MM.1S (cell line): ENCODE measurements around the gene UBE3B.

Experiments
- DNase-seq: peaks from one replicate; pipeline ENCODE4 v3.0.0-alpha.2; 2015
- H2AFZ ChIP-seq: fragments of 300-600 bp; sonication (generic); 2 replicates; pipeline ENCODE4 v1.6.0; 2016; ENCODE audit warnings: antibody characterized with exemption, low read length
- H3F3A ChIP-seq: fragments of 300-600 bp; sonication (generic); 2 replicates; pipeline ENCODE4 v1.6.1; 2016; ENCODE audit warnings: mild to moderate bottlenecking, antibody characterized with exemption, low read length, moderate library complexity, mixed read lengths; ENCODE audit not compliant: insufficient read depth
- H3K27ac ChIP-seq: fragments of 300-600 bp; sonication (generic); 2 replicates; pipeline ENCODE4 v1.5.1; 2016; ENCODE audit warnings: mild to moderate bottlenecking, low read length
- H3K27me3 ChIP-seq: fragments of 300-600 bp; sonication (generic); replicated peaks from 2 replicates; pipeline ENCODE4 v1.6.0; 2016; ENCODE audit warnings: low read length; ENCODE audit not compliant: insufficient read depth
- H3K36me3 ChIP-seq: fragments of 300-600 bp; sonication (generic); replicated peaks from 2 replicates; pipeline ENCODE4 v1.6.1; 2016; ENCODE audit warnings: mild to moderate bottlenecking, low read length, mixed read lengths; ENCODE audit not compliant: insufficient read depth
- H3K4me1 ChIP-seq: fragments of 300-600 bp; sonication (generic); 2 replicates; pipeline ENCODE4 v1.6.1; 2016; ENCODE audit warnings: low read length, mixed read lengths
- H3K4me2 ChIP-seq: fragments of 300-600 bp; sonication (generic); 2 replicates; pipeline ENCODE4 v1.6.0; 2016; ENCODE audit warnings: low read depth, low read length
- H3K4me3 ChIP-seq: fragments of 300-600 bp; sonication (generic); 2 replicates; pipeline ENCODE4 v1.5.1; 2016; ENCODE audit warnings: low read length, mixed read lengths
- H3K79me2 ChIP-seq: fragments of 300-600 bp; sonication (generic); 2 replicates; pipeline ENCODE4 v1.6.1; 2016; ENCODE audit warnings: mixed run types, low read length, mixed read lengths
- H3K9ac ChIP-seq: fragments of 300-600 bp; sonication (generic); 2 replicates; pipeline ENCODE4 v1.6.1; 2016; ENCODE audit warnings: low read length, mixed read lengths
- H3K9me2 ChIP-seq: fragments of 300-600 bp; sonication (generic); replicated peaks from 2 replicates; pipeline ENCODE4 v1.6.1; 2016; ENCODE audit warnings: mild to moderate bottlenecking, low read length, mixed read lengths; ENCODE audit not compliant: insufficient read depth
- H3K9me3 ChIP-seq: fragments of 300-600 bp; sonication (generic); replicated peaks from 2 replicates; pipeline ENCODE4 v1.6.1; 2016; ENCODE audit warnings: mild to moderate bottlenecking, low read length, mixed read lengths; ENCODE audit not compliant: insufficient read depth
- H4K20me1 ChIP-seq: fragments of 300-600 bp; sonication (generic); 2 replicates; pipeline ENCODE4 v1.6.1; 2016; ENCODE audit warnings: mild to moderate bottlenecking, low read length, moderate library complexity, mixed read lengths; ENCODE audit not compliant: insufficient read depth
- CTCF ChIP-seq: fragments of 300-600 bp; sonication (generic); IDR thresholded peaks from 2 replicates; pipeline ENCODE4 v1.5.1; 2016; ENCODE audit warnings: antibody characterized with exemption, low read length, mixed read lengths
- EZH2 ChIP-seq: fragments of 300-600 bp; sonication (generic); optimal IDR thresholded peaks from 2 replicates; pipeline ENCODE3; 2017; ENCODE audit warnings: low read depth, mild to moderate bottlenecking, antibody characterized with exemption, low read length, mixed read lengths
- EZH2phosphoT487 ChIP-seq: fragments of 300-600 bp; sonication (generic); IDR thresholded peaks from 2 replicates; pipeline ENCODE4 v1.6.1; 2018; ENCODE audit warnings: antibody characterized with exemption, low read length

UBE3B gene

GRCh38 chr12:109461846-109462756 lies 15.3 kb upstream of the UBE3B start:
- no peaks in the 10 kb centered on the region for H3K9me2 ChIP-seq
- H2AFZ ChIP-seq = no peak overlapping the region
- no peak for DNase-seq
- no peak overlapping the region for H3K4me3 ChIP-seq
- peaks cover 63% of the 10 kb centered on the region for H3K79me2 ChIP-seq
- H3K36me3 ChIP-seq = no peaks in the 10 kb centered on the region
- H3K4me2 ChIP-seq = no peak overlapping the region
- no peaks in the 10 kb centered on the region for H4K20me1 ChIP-seq
- no peaks in the 10 kb centered on the region for H3K9me3 ChIP-seq
- H3F3A ChIP-seq = no peaks in the 10 kb centered on the region
- no peak for TF ChIP-seq EZH2phosphoT487
- no peak for TF ChIP-seq CTCF
- TF ChIP-seq EZH2 = no peak
- no peak overlapping the region for H3K9ac ChIP-seq
- no peak overlapping the region for H3K27ac ChIP-seq
- H3K4me1 ChIP-seq = peaks cover 8% of the 10 kb centered on the region
- no peaks in the 10 kb centered on the region for H3K27me3 ChIP-seq

- no peak overlapping the region for H2AFZ ChIP-seq
- no peaks in the 10 kb centered on the region for H3K9me3 ChIP-seq
- no peak overlapping the region for H3K9ac ChIP-seq
- no peak overlapping the region for H3K27ac ChIP-seq
- no peak for TF ChIP-seq EZH2
- H3F3A ChIP-seq = no peaks in the 10 kb centered on the region
- no peak overlapping the region for H3K4me2 ChIP-seq
- H4K20me1 ChIP-seq = no peaks in the 10 kb centered on the region
- no peaks in the 10 kb centered on the region for H3K27me3 ChIP-seq
- H3K4me3 ChIP-seq = no peak overlapping the region
- no peaks in the 10 kb centered on the region for H3K9me2 ChIP-seq
- H3K36me3 ChIP-seq = no peaks in the 10 kb centered on the region
- peaks cover 8% of the 10 kb centered on the region for H3K4me1 ChIP-seq
- no peak for DNase-seq
- peaks cover 65% of the 10 kb centered on the region for H3K79me2 ChIP-seq
Observed at GRCh38 chr12:109462868-109463692, 14.4 kb upstream of the UBE3B start.

DNA sequence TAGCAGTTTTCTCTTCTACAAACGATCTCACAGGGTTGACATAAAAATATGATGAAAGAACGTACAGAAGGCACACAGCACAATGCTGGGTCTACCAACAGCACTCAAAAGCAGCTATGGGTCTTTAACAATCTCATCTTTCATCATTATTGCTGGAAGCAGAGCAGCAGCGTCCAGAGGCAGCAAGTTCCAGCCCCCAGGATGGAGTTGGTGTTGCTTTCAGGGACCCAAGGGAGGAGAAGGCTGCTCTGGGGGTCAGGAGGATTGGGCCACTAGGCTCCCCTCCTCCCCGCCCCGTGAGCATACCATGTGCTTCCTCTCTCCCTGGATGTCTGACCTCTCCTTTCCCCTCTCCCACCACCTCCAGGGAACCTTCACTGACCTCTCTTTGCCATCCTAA lies 13.7 kb upstream of the UBE3B start:
- no peak for DNase-seq
- no peak overlapping the region for H3K27ac ChIP-seq
- no peak overlapping the region for H3K4me3 ChIP-seq
- peaks cover 62% of the 10 kb centered on the region for H3K79me2 ChIP-seq
- H3K4me2 ChIP-seq = no peak overlapping the region
- H3K9me2 ChIP-seq = no peaks in the 10 kb centered on the region
- no peaks in the 10 kb centered on the region for H3K9me3 ChIP-seq
- no peaks in the 10 kb centered on the region for H4K20me1 ChIP-seq
- H3F3A ChIP-seq = no peaks in the 10 kb centered on the region
- H3K4me1 ChIP-seq = peaks cover 8% of the 10 kb centered on the region
- no peaks in the 10 kb centered on the region for H3K27me3 ChIP-seq
- H3K9ac ChIP-seq = no peak overlapping the region
- no peaks in the 10 kb centered on the region for H3K36me3 ChIP-seq
- TF ChIP-seq CTCF (no peak), EZH2 (no peak)
- no peak overlapping the region for H2AFZ ChIP-seq
